K562 (cell line): Measurements from ENCODE around the gene JUNB. TPM values are rescaled to one million over a fixed set of nuclear protein-coding genes. Genes with fewer than 3 reads are reported as not detected.

Experiments
- ATF3 ChIP-seq, 2 experiments: fragments of 450-650 bp in 1 of 2; sonication (generic) in 1 of 2; formaldehyde crosslinking in 1 of 2; IDR thresholded peaks in 1 of 2; conservative IDR thresholded peaks in 1 of 2; 2 replicates each; pipeline versions ENCODE4 v1.6.1 to v1.8.1; 2016 to 2023; ENCODE audit warnings: mild to moderate bottlenecking in 2 of 2, moderate library complexity in 2 of 2, inconsistent platforms in 1 of 2, missing genetic modification reagents in 1 of 2
- CHD1 ChIP-seq: fragments of 200-600 bp; sonication (generic); IDR thresholded peaks from one replicate; pipeline ENCODE4 v1.6.1; 2012; ENCODE audit warnings: mild to moderate bottlenecking, moderate library complexity, low read length, inconsistent platforms
- HEY1 ChIP-seq: fragments of 250-450 bp; sonication (Bioruptor Pico); IDR thresholded peaks from 2 replicates; pipeline ENCODE4 v1.5.0; 2020; ENCODE audit warnings: mild to moderate bottlenecking, moderate library complexity, borderline replicate concordance
- KAT2B ChIP-seq: IDR thresholded peaks from one replicate; pipeline ENCODE4 v1.6.1; 2012; ENCODE audit warnings: low read depth, mild to moderate bottlenecking, control low read depth, inconsistent platforms, low read length, moderate library complexity
- KDM4B ChIP-seq, 2 experiments: fragments of 450-650 bp in 1 of 2; sonication (generic) in 1 of 2; IDR thresholded peaks; 2 replicates each; pipeline ENCODE4 v1.6.1; 2016 to 2017; ENCODE audit warnings: borderline replicate concordance in 2 of 2, antibody characterized with exemption in 1 of 2, low read depth in 1 of 2, mild to moderate bottlenecking in 1 of 2
- MAFF ChIP-seq: IDR thresholded peaks from 2 replicates; pipeline ENCODE4 v1.6.1; 2012; ENCODE audit warnings: low read length, improper control_type of control experiment
- MTA2 ChIP-seq: fragments of 450-650 bp; IDR thresholded peaks from 2 replicates; pipeline ENCODE4 v1.6.1; 2016; ENCODE audit warnings: low read depth
- POLR2A ChIP-seq: fragments of 450-650 bp; conservative IDR thresholded peaks from 2 replicates; pipeline ENCODE4 v1.6.1; 2016
- POLR2G ChIP-seq: fragments of 200-400 bp; formaldehyde crosslinking; IDR thresholded peaks from 2 replicates; pipeline ENCODE4 v1.6.1; 2017; ENCODE audit warnings: low read depth, mild to moderate bottlenecking, antibody characterized with exemption, low read length, moderate library complexity
- SAP30 ChIP-seq: fragments of 200-600 bp; sonication (generic); IDR thresholded peaks from 2 replicates; pipeline ENCODE4 v1.6.1; 2012; ENCODE audit warnings: borderline replicate concordance, low read depth, mild to moderate bottlenecking, moderate library complexity, low read length, control low read depth, inconsistent platforms; ENCODE audit not compliant: insufficient read depth, poor library complexity, severe bottlenecking
- TSC22D4 ChIP-seq: fragments of 450-650 bp; IDR thresholded peaks from 2 replicates; pipeline ENCODE4 v1.6.1; 2016; ENCODE audit warnings: missing genetic modification characterization, missing biosample characterization, control low read depth
- ZNF561 ChIP-seq: fragments of 450-650 bp; formaldehyde crosslinking; conservative IDR thresholded peaks from 2 replicates; pipeline ENCODE4 v1.4.0; 2020; ENCODE audit warnings: mild to moderate bottlenecking, moderate library complexity
- polyA plus RNA-seq, 8 experiments: library from polyadenylated mRNA; depleted of rRNA in 4 of 8; stranded (reverse) in 5 of 8; unstranded in 3 of 8; fragments of >200 nt; fragmentation: Nextera tagmentation in 2 of 8; fragmentation: Illumina TruSeq in 1 of 8; extraction: Ambion mirVana in 2 of 8; extraction: Trizol in 1 of 8; gene quantifications; 2 replicates each; pipeline versions ENCODE4 v1.2.1 to v1.2.3, GENCODE V29; 2011 to 2014; ENCODE audit warnings: inconsistent platforms in 1 of 8, missing spikeins in 1 of 8
- total RNA-seq, 7 experiments: library from RNA; depleted of rRNA in 6 of 7; stranded (reverse); fragments of >200 nt in 6 of 7; fragmentation: Illumina TruSeq in 2 of 7; extraction: Trizol in 2 of 7; gene quantifications; 2 replicates each; pipeline versions ENCODE4 v1.2.1 to v1.2.3, GENCODE V29; 2011 to 2021; ENCODE audit warnings: low replicate concordance in 1 of 7
- TF ChIP-seq, protein P1 (sequence below): fragments of 450-650 bp; IDR thresholded peaks from 2 replicates; pipeline ENCODE4 v1.7.0; 2016; ENCODE audit warnings: borderline replicate concordance
- TF ChIP-seq, protein P2 (sequence below): sonication (generic); formaldehyde crosslinking; IDR thresholded peaks from 2 replicates; pipeline ENCODE4 v1.8.0; 2022; ENCODE audit warnings: missing genetic modification reagents, mild to moderate bottlenecking, moderate library complexity, borderline replicate concordance
- TF ChIP-seq, protein P3 (sequence below): sonication (generic); formaldehyde crosslinking; IDR thresholded peaks from 2 replicates; pipeline ENCODE4 v1.8.1; 2023; ENCODE audit warnings: mild to moderate bottlenecking, missing genetic modification reagents
- TF ChIP-seq, protein P4 (sequence below), 2 experiments: fragments of 450-650 bp; IDR thresholded peaks; 2 replicates each; pipeline ENCODE4 v1.6.1; 2018; ENCODE audit warnings: mild to moderate bottlenecking in 2 of 2, low read depth in 1 of 2; ENCODE audit not compliant: partially characterized antibody in 2 of 2

Gene JUNB
- total and polyA plus RNA-seq, 9 of the 15 experiments (the other 6 are each of a cell fraction or from before 2014, with no cell fraction given), result 0.23 to 88.1 (median 13.1) TPM

DNA sequence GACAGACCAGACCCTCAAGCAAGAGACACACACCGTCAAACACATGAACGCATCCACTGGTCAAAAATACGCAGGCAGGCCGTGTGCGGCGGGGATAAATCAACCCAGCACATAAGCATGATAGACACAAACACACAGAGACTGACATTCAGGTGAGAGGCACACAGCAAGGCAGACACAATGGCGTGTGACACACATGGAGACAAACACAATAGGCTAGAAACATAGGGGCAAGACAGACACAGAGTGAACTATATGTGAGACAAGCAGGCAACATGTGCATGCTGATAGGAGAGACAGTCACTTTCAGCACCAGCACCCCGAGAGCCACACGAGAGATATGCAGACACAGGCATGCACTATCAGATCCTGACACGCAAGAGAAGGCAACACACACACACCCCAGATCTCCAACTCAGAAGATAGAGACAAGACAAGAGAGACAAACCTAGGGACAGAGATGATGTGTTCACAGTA is 6.9 kb upstream of the JUNB start (continued):
- TF ChIP-seq, protein P1, sequence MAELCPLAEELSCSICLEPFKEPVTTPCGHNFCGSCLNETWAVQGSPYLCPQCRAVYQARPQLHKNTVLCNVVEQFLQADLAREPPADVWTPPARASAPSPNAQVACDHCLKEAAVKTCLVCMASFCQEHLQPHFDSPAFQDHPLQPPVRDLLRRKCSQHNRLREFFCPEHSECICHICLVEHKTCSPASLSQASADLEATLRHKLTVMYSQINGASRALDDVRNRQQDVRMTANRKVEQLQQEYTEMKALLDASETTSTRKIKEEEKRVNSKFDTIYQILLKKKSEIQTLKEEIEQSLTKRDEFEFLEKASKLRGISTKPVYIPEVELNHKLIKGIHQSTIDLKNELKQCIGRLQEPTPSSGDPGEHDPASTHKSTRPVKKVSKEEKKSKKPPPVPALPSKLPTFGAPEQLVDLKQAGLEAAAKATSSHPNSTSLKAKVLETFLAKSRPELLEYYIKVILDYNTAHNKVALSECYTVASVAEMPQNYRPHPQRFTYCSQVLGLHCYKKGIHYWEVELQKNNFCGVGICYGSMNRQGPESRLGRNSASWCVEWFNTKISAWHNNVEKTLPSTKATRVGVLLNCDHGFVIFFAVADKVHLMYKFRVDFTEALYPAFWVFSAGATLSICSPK, result no peak
- TF ChIP-seq CHD1, result no peak
- peak; percentile 91 for TF ChIP-seq MTA2
- no peak for TF ChIP-seq POLR2G
- TF ChIP-seq POLR2A, result 0 out of 2 replicates have a peak, but pooled peaks have one; percentile 30
- peak; percentile 66; the same call in 1 of the 2 replicates for TF ChIP-seq ATF3 (IDR thresholded peaks at IDR 0.05)
- peak; percentile 54; the same call in 1 of the 2 replicates for TF ChIP-seq ATF3 (CRISPR knock-in tag; conservative IDR thresholded peaks at IDR 0.05)
- TF ChIP-seq ZNF561, result no peak
- no peak for TF ChIP-seq HEY1 (CRISPR knock-in tag)
- TF ChIP-seq MAFF, result peak; percentile 14; the same call in 1 of the 2 replicates
- TF ChIP-seq, protein P2, sequence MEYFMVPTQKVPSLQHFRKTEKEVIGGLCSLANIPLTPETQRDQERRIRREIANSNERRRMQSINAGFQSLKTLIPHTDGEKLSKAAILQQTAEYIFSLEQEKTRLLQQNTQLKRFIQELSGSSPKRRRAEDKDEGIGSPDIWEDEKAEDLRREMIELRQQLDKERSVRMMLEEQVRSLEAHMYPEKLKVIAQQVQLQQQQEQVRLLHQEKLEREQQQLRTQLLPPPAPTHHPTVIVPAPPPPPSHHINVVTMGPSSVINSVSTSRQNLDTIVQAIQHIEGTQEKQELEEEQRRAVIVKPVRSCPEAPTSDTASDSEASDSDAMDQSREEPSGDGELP (CRISPR knock-in tag), result peak; percentile 82
- TF ChIP-seq SAP30, result peak; percentile 31
- TF ChIP-seq KDM4B (IDR thresholded peaks at IDR 0.05; ENCODE audit: borderline replicate concordance in 2 of 2, low read depth in 1 of 2), result no peak
- TF ChIP-seq, protein P3, sequence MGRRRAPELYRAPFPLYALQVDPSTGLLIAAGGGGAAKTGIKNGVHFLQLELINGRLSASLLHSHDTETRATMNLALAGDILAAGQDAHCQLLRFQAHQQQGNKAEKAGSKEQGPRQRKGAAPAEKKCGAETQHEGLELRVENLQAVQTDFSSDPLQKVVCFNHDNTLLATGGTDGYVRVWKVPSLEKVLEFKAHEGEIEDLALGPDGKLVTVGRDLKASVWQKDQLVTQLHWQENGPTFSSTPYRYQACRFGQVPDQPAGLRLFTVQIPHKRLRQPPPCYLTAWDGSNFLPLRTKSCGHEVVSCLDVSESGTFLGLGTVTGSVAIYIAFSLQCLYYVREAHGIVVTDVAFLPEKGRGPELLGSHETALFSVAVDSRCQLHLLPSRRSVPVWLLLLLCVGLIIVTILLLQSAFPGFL (CRISPR knock-in tag), result no peak
- TF ChIP-seq, protein P4, sequence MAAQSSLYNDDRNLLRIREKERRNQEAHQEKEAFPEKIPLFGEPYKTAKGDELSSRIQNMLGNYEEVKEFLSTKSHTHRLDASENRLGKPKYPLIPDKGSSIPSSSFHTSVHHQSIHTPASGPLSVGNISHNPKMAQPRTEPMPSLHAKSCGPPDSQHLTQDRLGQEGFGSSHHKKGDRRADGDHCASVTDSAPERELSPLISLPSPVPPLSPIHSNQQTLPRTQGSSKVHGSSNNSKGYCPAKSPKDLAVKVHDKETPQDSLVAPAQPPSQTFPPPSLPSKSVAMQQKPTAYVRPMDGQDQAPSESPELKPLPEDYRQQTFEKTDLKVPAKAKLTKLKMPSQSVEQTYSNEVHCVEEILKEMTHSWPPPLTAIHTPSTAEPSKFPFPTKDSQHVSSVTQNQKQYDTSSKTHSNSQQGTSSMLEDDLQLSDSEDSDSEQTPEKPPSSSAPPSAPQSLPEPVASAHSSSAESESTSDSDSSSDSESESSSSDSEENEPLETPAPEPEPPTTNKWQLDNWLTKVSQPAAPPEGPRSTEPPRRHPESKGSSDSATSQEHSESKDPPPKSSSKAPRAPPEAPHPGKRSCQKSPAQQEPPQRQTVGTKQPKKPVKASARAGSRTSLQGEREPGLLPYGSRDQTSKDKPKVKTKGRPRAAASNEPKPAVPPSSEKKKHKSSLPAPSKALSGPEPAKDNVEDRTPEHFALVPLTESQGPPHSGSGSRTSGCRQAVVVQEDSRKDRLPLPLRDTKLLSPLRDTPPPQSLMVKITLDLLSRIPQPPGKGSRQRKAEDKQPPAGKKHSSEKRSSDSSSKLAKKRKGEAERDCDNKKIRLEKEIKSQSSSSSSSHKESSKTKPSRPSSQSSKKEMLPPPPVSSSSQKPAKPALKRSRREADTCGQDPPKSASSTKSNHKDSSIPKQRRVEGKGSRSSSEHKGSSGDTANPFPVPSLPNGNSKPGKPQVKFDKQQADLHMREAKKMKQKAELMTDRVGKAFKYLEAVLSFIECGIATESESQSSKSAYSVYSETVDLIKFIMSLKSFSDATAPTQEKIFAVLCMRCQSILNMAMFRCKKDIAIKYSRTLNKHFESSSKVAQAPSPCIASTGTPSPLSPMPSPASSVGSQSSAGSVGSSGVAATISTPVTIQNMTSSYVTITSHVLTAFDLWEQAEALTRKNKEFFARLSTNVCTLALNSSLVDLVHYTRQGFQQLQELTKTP (IDR thresholded peaks at IDR 0.05; ENCODE audit: low read depth in 1 of 2, partially characterized antibody in 2 of 2), result peak in 1 of 2 experiments; percentile 67
- no peak for TF ChIP-seq TSC22D4 (tag)
- TF ChIP-seq KAT2B, result no peak
